K562 (cell line): ENCODE measurements around the gene SH3BP5. TPM values are rescaled to one million over a fixed set of nuclear protein-coding genes. Genes with fewer than 3 reads are reported as not detected.

Experiments used
- ATAC-seq: fragments of 200-7000 bp; cut with Tn5 transposase; 3 replicates; pipeline ENCODE4 v1.9.1; 2020; ENCODE audit warnings: moderate library complexity
- BruUV-seq: library from RNA; stranded (reverse); fragments of 400-500 nt; replicated peaks from 2 replicates; lab custom pipeline; 2021; lab: Mats Ljungman, UMichigan
- CTCF ChIA-PET: fragments of 300-600 bp; formaldehyde crosslinking; extraction: SDS; loops from one replicate; lab custom pipeline; 2021; ENCODE audit warnings: low intra/inter-chr PET ratio; lab: Yijun Ruan, JAX
- POLR2A ChIA-PET: fragments of 300-600, 350-650 bp; sonication (Branson Sonifier 250); formaldehyde crosslinking; extraction: SDS; loops from one replicate; lab custom pipeline; 2021; ENCODE audit warnings: antibody characterized with exemption, inconsistent platforms; lab: Yijun Ruan, JAX
- DNase-seq, 4 experiments: peaks; one replicate each; pipeline versions ENCODE4 v3.0.0 to v3.0.0-alpha.2; 2011 to 2018; ENCODE audit warnings: low spot score in 3 of 4, mixed read lengths in 3 of 4; ENCODE audit errors: extremely low read depth in 1 of 4
- FAIRE-seq: peaks from 2 replicates; lab custom pipeline; 2011; peaks lifted over from hg19 to GRCh38; lab: Jason Lieb, UNC
- H2AFZ ChIP-seq: 2 replicates; pipeline ENCODE4 v1.6.0; 2011; ENCODE audit warnings: low read depth, low read length, control low read depth, inconsistent platforms
- H3K27ac ChIP-seq: fragments of 200-600 bp; 3 replicates; pipeline ENCODE4 v1.8.0; 2011; ENCODE audit warnings: low read depth, mild to moderate bottlenecking, control low read depth, inconsistent platforms, low read length, moderate library complexity, mixed read lengths; ENCODE audit errors: extremely low read depth
- H3K27me3 ChIP-seq, 2 experiments: fragments of 300-600 bp in 1 of 2; 2 replicates in 1 of 2; 3 replicates in 1 of 2; pipeline versions ENCODE4 v1.6.0 to v1.8.0; 2011; ENCODE audit warnings: inconsistent platforms in 2 of 2, low read length in 2 of 2, mild to moderate bottlenecking in 1 of 2, mixed read lengths in 1 of 2, moderate library complexity in 1 of 2; ENCODE audit not compliant: control insufficient read depth in 2 of 2, insufficient read depth in 2 of 2
- H3K36me3 ChIP-seq: fragments of 300-600 bp; 3 replicates; pipeline ENCODE4 v1.8.0; 2011; ENCODE audit warnings: mild to moderate bottlenecking, low read length, inconsistent platforms; ENCODE audit not compliant: control insufficient read depth, insufficient read depth
- H3K4me1 ChIP-seq, 2 experiments: fragments of 200-600 bp in 1 of 2; replicated peaks in 1 of 2; 2 replicates in 1 of 2; 3 replicates in 1 of 2; pipeline versions ENCODE4 v1.5.1 to v1.8.0; 2011; ENCODE audit warnings: inconsistent platforms in 2 of 2, low read length in 2 of 2, mild to moderate bottlenecking in 1 of 2, mixed read lengths in 1 of 2, moderate library complexity in 1 of 2; ENCODE audit not compliant: control insufficient read depth in 2 of 2, insufficient read depth in 2 of 2
- H3K4me2 ChIP-seq: 2 replicates; pipeline ENCODE4 v1.6.1; 2011; ENCODE audit warnings: low read length, control low read depth, inconsistent platforms, mixed read lengths; ENCODE audit not compliant: insufficient read depth
- H3K4me3 ChIP-seq: fragments of 200-600 bp; sonication (generic), shearing (Covaris generic); 2 replicates; pipeline ENCODE4 v1.5.1; 2016; ENCODE audit warnings: control low read depth, inconsistent platforms
- H3K79me2 ChIP-seq: fragments of 200-600 bp; 3 replicates; pipeline ENCODE4 v1.8.0; 2011; ENCODE audit warnings: low read length, inconsistent platforms; ENCODE audit not compliant: control insufficient read depth, insufficient read depth
- H3K9ac ChIP-seq, 2 experiments: 2 replicates each; pipeline versions ENCODE4 v1.6.0 to v1.6.1; 2011; ENCODE audit warnings: low read depth in 2 of 2, low read length in 2 of 2, control low read depth in 1 of 2, inconsistent platforms in 1 of 2, mild to moderate bottlenecking in 1 of 2, mixed read lengths in 1 of 2; ENCODE audit not compliant: insufficient read depth in 1 of 2
- H3K9me1 ChIP-seq: one replicate; pipeline ENCODE4 v1.6.0; 2011; ENCODE audit warnings: inconsistent platforms, mild to moderate bottlenecking, low read length, moderate library complexity; ENCODE audit not compliant: control insufficient read depth, insufficient read depth
- H3K9me3 ChIP-seq: replicated peaks from 2 replicates; pipeline ENCODE4 v1.5.1; 2011; ENCODE audit warnings: low read depth, low read length, inconsistent platforms; ENCODE audit not compliant: control insufficient read depth, insufficient read depth
- H4K20me1 ChIP-seq: replicated peaks from 2 replicates; pipeline ENCODE4 v1.6.1; 2011; ENCODE audit warnings: low read length, inconsistent platforms, mixed read lengths; ENCODE audit not compliant: control insufficient read depth, insufficient read depth
- ATF4 ChIP-seq: fragments of 450-650 bp; formaldehyde crosslinking; IDR thresholded peaks from 2 replicates; pipeline ENCODE4 v1.4.0; 2022; ENCODE audit warnings: mild to moderate bottlenecking, moderate library complexity
- CBX3 ChIP-seq, 2 experiments: IDR thresholded peaks; 1 replicate in 1 of 2; 2 replicates in 1 of 2; pipeline ENCODE4 v1.6.1; 2012; ENCODE audit warnings: inconsistent platforms in 2 of 2, low read length in 2 of 2, borderline replicate concordance in 1 of 2, control low read depth in 1 of 2
- CTBP1 ChIP-seq: fragments of 450-650 bp; IDR thresholded peaks from 2 replicates; pipeline ENCODE4 v1.6.1; 2016; ENCODE audit warnings: borderline replicate concordance
- MITF ChIP-seq: IDR thresholded peaks from 2 replicates; pipeline ENCODE4 v1.6.1; 2014; ENCODE audit warnings: antibody characterized with exemption
- MLLT1 ChIP-seq, 2 experiments: fragments of 450-650 bp; IDR thresholded peaks; 2 replicates each; pipeline ENCODE4 v1.6.1; 2016
- MTA2 ChIP-seq: fragments of 450-650 bp; IDR thresholded peaks from 2 replicates; pipeline ENCODE4 v1.6.1; 2016; ENCODE audit warnings: low read depth
- MXD1 ChIP-seq: fragments of 250-450 bp; sonication (Bioruptor Pico); IDR thresholded peaks from 2 replicates; pipeline ENCODE4 v1.8.0; 2021; ENCODE audit warnings: borderline replicate concordance, mild to moderate bottlenecking, moderate library complexity; ENCODE audit not compliant: poor library complexity, severe bottlenecking
- POLR3G ChIP-seq: IDR thresholded peaks from 2 replicates; pipeline ENCODE4 v1.6.1; 2011; ENCODE audit not compliant: insufficient read length, insufficient replicate concordance; ENCODE audit errors: extremely low read depth
- RFX5 ChIP-seq: IDR thresholded peaks from 2 replicates; pipeline ENCODE4 v1.6.1; 2011; ENCODE audit warnings: low read depth, mild to moderate bottlenecking, improper control_type of control experiment, low read length
- SRSF3 ChIP-seq: fragments of 200-400 bp; formaldehyde crosslinking; IDR thresholded peaks from 2 replicates; pipeline ENCODE4 v1.6.1; 2016; ENCODE audit warnings: mild to moderate bottlenecking, low read length, moderate library complexity; ENCODE audit not compliant: insufficient read depth
- TBP ChIP-seq: optimal IDR thresholded peaks from 2 replicates; pipeline ENCODE3; 2011; ENCODE audit warnings: low read depth, low read length, improper control_type of control experiment
- TEAD2 ChIP-seq: fragments of 450-650 bp; IDR thresholded peaks from 2 replicates; pipeline ENCODE4 v1.6.1; 2016; ENCODE audit warnings: missing genetic modification characterization, control low read depth, missing compliant biosample characterization
- ZFP1 ChIP-seq: fragments of 450-650 bp; formaldehyde crosslinking; IDR thresholded peaks from 2 replicates; pipeline ENCODE4 v1.4.0; 2020; ENCODE audit warnings: mild to moderate bottlenecking, mixed read lengths
- WGBS: fragments of 100-300 bp; shearing (Covaris generic); methylation state at CpG from one replicate; pipeline ENCODE4 v1.1.6; 2016; ENCODE audit warnings: low coverage, mixed read lengths; ENCODE audit not compliant: insufficient coverage; ENCODE audit errors: missing lambda C conversion rate; 5-methylcytosine and 5-hydroxymethylcytosine counted together
- in situ Hi-C: fragments of 300-500 bp; cut with MboI; formaldehyde crosslinking; loops from 4 replicates; pipeline ENCODE4 v1.15.0; 2018; ENCODE audit warnings: inconsistent platforms, mixed read lengths
- intact Hi-C: fragments of 100-400 bp; cut with micrococcal nuclease; formaldehyde crosslinking; loops from 2 replicates; pipeline ENCODE4 v1.14.2; 2022
- polyA plus RNA-seq, 8 experiments: library from polyadenylated mRNA; depleted of rRNA in 4 of 8; stranded (reverse) in 5 of 8; unstranded in 3 of 8; fragments of >200 nt; fragmentation: Nextera tagmentation in 2 of 8; fragmentation: Illumina TruSeq in 1 of 8; extraction: Ambion mirVana in 2 of 8; extraction: Trizol in 1 of 8; gene quantifications; 2 replicates each; pipeline versions ENCODE4 v1.2.1 to v1.2.3, GENCODE V29; 2011 to 2014; ENCODE audit warnings: inconsistent platforms in 1 of 8, missing spikeins in 1 of 8
- total RNA-seq, 7 experiments: library from RNA; depleted of rRNA in 6 of 7; stranded (reverse); fragments of >200 nt in 6 of 7; fragmentation: Illumina TruSeq in 2 of 7; extraction: Trizol in 2 of 7; gene quantifications; 2 replicates each; pipeline versions ENCODE4 v1.2.1 to v1.2.3, GENCODE V29; 2011 to 2021; ENCODE audit warnings: low replicate concordance in 1 of 7

The SH3BP5 gene
- total and polyA plus RNA-seq, 9 of the 15 experiments (the other 6 are each of a cell fraction or from before 2014, with no cell fraction given), result 2.9 to 29.0 (median 14.9) TPM

- POLR2A ChIA-PET, result interaction anchor here (0.9 to 1.6 kb wide), 5 partner anchors 7 to 216 kb away, joined by 3 to 4 read pairs (median 3); no protein-coding TSS in a partner anchor
These were observed 6.3 kb downstream of the SH3BP5 start for GRCh38 chr3:15326037-15326436.

More at GRCh38 chr3:15326037-15326436, 6.3 kb downstream of the SH3BP5 start:
- TF ChIP-seq MLLT1 (IDR thresholded peaks at IDR 0.05) (no peak), RFX5 (no peak), TEAD2 (tag) (no peak), MITF (no peak), ZFP1 (CRISPR knock-in tag) (no peak), CTBP1 (no peak), CBX3 (IDR thresholded peaks at IDR 0.05; ENCODE audit: borderline replicate concordance in 1 of 2, low read length in 2 of 2) (no peak), SRSF3 (no peak), TBP (no peak), MXD1 (CRISPR knock-in tag) (no peak), MTA2 (no peak), POLR3G (no peak), ATF4 (no peak)
- Histone ChIP-seq H2AFZ (no peak overlapping the region), H3K79me2 (peaks cover 8% of the 10 kb centered on the region; the same call in 1 of the 3 replicates), H3K27me3 (no peaks in the 10 kb centered on the region), H3K9me3 (no peaks in the 10 kb centered on the region), H3K9me1 (no peaks in the 10 kb centered on the region), H3K27ac (no peak overlapping the region), H4K20me1 (no peaks in the 10 kb centered on the region), H3K9ac (no peak overlapping the region; a peak in 1 of 4 replicates), H3K4me1 (peaks cover 20 to 30% of the 10 kb centered on the region in 2 experiments; a peak in 4 of 5 replicates), H3K36me3 (peaks cover 22% of the 10 kb centered on the region; the same call in 1 of the 3 replicates), H3K4me3 (no peak overlapping the region), H3K4me2 (no peak overlapping the region)
- in situ Hi-C loops, result no loop called here
- WGBS, result 60% methylated on average over 3 of the region's 3 CpGs
- no TSS peak for BruUV-seq
- DNase-seq (no peak), ATAC-seq (no peak; the same call in 2 of the 3 replicates), FAIRE-seq (no peak)
- CTCF ChIA-PET, result no interaction called here
- intact Hi-C loops, result no loop called here
